ENCODE measurements around the gene SNAI3. TPM values are rescaled to one million over a fixed set of nuclear protein-coding genes. Genes with fewer than 3 reads are reported as not detected.

Gene SNAI3
- total and polyA plus RNA-seq, 2 experiments from 2014 or later: 10.3 to 19.4 TPM

DNA sequence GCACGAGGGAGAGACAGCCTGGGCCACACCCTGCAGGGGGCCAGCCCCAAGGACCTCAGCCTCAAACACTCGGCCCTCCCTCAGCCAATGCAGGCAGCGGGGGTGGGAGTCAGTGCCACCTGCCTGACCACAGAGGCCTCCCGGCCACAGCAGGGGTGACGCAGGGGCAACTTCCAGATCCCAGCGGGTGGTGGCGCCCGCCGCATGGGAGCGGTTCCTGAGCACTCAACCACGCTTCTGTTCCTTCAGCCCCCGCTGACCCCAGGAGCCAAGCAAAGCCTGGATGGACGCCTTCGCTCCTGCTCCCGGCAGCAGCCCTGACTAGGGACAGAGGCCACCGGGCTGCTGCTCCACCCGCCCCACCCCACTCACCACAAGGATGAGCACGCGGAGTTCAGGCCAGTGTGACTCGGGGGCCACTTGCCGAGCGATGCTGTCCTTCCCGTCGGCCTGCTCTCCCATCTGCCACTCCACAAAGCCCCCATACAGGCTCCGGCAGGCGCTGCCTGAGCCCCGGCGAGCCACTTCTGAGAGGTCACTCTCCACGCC lies 30.5 kb downstream of the SNAI3 start:
- Histone ChIP-seq H2AFZ (no peak overlapping the region), H4K20me1 (replicated peaks; ENCODE audit: insufficient read depth) (peaks cover 23% of the 10 kb centered on the region; the same call in 1 of the 2 replicates), H3K4me3 (no peak overlapping the region), H3K27ac (ENCODE audit: low read depth) (no peak overlapping the region), H3K4me2 (no peak overlapping the region), H3K79me2 (replicated peaks; ENCODE audit: insufficient read depth) (peaks cover 28% of the 10 kb centered on the region), H3K4me1 (ENCODE audit: insufficient read depth) (peaks cover 7% of the 10 kb centered on the region), H3K9me2 (ENCODE audit: insufficient read depth) (no peaks in the 10 kb centered on the region), H3K27me3 (ENCODE audit: insufficient read depth) (no peaks in the 10 kb centered on the region), H3F3A (replicated peaks; ENCODE audit: low read depth) (0 out of 2 replicates have a peak, but pooled peaks cover 8% of the 10 kb centered on the region), H3K36me3 (ENCODE audit: insufficient read depth) (peaks cover 7% of the 10 kb centered on the region)
- Mint-ChIP-seq H3K27me3 (ENCODE audit: insufficient read depth, low read depth, poor library complexity) (peaks cover 2% of the 10 kb centered on the region), H3K27ac (no peak overlapping the region), H3K9me3 (no peaks in the 10 kb centered on the region), H3K4me3 (no peak overlapping the region), H3K36me3 (ENCODE audit: low read depth) (peaks cover 18% of the 10 kb centered on the region), H3K4me1 (peaks cover 4% of the 10 kb centered on the region; the same call in 2 of the 3 replicates)
- TF ChIP-seq NANOG (IDR thresholded peaks at IDR 0.05; ENCODE audit: borderline replicate concordance): no peak
- TF ChIP-seq ZNF331 (CRISPR knock-in tag; IDR thresholded peaks at IDR 0.05; ENCODE audit: low read depth): no peak
- TF ChIP-seq, protein P1, sequence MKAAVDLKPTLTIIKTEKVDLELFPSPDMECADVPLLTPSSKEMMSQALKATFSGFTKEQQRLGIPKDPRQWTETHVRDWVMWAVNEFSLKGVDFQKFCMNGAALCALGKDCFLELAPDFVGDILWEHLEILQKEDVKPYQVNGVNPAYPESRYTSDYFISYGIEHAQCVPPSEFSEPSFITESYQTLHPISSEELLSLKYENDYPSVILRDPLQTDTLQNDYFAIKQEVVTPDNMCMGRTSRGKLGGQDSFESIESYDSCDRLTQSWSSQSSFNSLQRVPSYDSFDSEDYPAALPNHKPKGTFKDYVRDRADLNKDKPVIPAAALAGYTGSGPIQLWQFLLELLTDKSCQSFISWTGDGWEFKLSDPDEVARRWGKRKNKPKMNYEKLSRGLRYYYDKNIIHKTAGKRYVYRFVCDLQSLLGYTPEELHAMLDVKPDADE (IDR thresholded peaks at IDR 0.05): no peak
- TF ChIP-seq JUNB (IDR thresholded peaks at IDR 0.05; ENCODE audit: unreplicated experiment): no peak
- TF ChIP-seq, protein P2, sequence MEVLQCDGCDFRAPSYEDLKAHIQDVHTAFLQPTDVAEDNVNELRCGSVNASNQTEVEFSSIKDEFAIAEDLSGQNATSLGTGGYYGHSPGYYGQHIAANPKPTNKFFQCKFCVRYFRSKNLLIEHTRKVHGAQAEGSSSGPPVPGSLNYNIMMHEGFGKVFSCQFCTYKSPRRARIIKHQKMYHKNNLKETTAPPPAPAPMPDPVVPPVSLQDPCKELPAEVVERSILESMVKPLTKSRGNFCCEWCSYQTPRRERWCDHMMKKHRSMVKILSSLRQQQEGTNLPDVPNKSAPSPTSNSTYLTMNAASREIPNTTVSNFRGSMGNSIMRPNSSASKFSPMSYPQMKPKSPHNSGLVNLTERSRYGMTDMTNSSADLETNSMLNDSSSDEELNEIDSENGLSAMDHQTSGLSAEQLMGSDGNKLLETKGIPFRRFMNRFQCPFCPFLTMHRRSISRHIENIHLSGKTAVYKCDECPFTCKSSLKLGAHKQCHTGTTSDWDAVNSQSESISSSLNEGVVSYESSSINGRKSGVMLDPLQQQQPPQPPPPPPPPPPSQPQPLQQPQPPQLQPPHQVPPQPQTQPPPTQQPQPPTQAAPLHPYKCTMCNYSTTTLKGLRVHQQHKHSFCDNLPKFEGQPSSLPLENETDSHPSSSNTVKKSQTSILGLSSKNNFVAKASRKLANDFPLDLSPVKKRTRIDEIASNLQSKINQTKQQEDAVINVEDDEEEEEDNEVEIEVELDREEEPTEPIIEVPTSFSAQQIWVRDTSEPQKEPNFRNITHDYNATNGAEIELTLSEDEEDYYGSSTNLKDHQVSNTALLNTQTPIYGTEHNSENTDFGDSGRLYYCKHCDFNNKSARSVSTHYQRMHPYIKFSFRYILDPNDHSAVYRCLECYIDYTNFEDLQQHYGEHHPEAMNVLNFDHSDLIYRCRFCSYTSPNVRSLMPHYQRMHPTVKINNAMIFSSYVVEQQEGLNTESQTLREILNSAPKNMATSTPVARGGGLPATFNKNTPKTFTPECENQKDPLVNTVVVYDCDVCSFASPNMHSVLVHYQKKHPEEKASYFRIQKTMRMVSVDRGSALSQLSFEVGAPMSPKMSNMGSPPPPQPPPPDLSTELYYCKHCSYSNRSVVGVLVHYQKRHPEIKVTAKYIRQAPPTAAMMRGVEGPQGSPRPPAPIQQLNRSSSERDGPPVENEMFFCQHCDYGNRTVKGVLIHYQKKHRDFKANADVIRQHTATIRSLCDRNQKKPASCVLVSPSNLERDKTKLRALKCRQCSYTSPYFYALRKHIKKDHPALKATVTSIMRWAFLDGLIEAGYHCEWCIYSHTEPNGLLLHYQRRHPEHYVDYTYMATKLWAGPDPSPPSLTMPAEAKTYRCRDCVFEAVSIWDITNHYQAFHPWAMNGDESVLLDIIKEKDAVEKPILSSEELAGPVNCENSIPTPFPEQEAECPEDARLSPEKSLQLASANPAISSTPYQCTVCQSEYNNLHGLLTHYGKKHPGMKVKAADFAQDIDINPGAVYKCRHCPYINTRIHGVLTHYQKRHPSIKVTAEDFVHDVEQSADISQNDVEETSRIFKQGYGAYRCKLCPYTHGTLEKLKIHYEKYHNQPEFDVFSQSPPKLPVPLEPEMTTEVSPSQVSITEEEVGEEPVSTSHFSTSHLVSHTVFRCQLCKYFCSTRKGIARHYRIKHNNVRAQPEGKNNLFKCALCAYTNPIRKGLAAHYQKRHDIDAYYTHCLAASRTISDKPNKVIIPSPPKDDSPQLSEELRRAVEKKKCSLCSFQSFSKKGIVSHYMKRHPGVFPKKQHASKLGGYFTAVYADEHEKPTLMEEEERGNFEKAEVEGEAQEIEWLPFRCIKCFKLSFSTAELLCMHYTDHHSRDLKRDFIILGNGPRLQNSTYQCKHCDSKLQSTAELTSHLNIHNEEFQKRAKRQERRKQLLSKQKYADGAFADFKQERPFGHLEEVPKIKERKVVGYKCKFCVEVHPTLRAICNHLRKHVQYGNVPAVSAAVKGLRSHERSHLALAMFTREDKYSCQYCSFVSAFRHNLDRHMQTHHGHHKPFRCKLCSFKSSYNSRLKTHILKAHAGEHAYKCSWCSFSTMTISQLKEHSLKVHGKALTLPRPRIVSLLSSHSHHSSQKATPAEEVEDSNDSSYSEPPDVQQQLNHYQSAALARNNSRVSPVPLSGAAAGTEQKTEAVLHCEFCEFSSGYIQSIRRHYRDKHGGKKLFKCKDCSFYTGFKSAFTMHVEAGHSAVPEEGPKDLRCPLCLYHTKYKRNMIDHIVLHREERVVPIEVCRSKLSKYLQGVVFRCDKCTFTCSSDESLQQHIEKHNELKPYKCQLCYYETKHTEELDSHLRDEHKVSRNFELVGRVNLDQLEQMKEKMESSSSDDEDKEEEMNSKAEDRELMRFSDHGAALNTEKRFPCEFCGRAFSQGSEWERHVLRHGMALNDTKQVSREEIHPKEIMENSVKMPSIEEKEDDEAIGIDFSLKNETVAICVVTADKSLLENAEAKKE (CRISPR knock-in tag; IDR thresholded peaks at IDR 0.05): no peak
- TF ChIP-seq, protein P3, sequence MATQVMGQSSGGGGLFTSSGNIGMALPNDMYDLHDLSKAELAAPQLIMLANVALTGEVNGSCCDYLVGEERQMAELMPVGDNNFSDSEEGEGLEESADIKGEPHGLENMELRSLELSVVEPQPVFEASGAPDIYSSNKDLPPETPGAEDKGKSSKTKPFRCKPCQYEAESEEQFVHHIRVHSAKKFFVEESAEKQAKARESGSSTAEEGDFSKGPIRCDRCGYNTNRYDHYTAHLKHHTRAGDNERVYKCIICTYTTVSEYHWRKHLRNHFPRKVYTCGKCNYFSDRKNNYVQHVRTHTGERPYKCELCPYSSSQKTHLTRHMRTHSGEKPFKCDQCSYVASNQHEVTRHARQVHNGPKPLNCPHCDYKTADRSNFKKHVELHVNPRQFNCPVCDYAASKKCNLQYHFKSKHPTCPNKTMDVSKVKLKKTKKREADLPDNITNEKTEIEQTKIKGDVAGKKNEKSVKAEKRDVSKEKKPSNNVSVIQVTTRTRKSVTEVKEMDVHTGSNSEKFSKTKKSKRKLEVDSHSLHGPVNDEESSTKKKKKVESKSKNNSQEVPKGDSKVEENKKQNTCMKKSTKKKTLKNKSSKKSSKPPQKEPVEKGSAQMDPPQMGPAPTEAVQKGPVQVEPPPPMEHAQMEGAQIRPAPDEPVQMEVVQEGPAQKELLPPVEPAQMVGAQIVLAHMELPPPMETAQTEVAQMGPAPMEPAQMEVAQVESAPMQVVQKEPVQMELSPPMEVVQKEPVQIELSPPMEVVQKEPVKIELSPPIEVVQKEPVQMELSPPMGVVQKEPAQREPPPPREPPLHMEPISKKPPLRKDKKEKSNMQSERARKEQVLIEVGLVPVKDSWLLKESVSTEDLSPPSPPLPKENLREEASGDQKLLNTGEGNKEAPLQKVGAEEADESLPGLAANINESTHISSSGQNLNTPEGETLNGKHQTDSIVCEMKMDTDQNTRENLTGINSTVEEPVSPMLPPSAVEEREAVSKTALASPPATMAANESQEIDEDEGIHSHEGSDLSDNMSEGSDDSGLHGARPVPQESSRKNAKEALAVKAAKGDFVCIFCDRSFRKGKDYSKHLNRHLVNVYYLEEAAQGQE (IDR thresholded peaks at IDR 0.05; ENCODE audit: unreplicated experiment): no peak
- TF ChIP-seq STAT1 (IDR thresholded peaks at IDR 0.05; ENCODE audit: unreplicated experiment): no peak
- TF ChIP-seq EZH2 (IDR thresholded peaks at IDR 0.05; ENCODE audit: low read depth, unreplicated experiment): no peak
- ATAC-seq: no peak
- DNase-seq (ENCODE audit: low spot score): no peak

Measured in GM23338 (cell line).